ENCODE data around the gene HOXA9. TPM values are rescaled to one million over a fixed set of nuclear protein-coding genes. Genes with fewer than 3 reads are reported as not detected.

HOXA9 gene
- total and polyA plus RNA-seq, 10 of the 15 experiments (the other 5 are each of a cell fraction or from before 2014, with no cell fraction given): not detected

DNA sequence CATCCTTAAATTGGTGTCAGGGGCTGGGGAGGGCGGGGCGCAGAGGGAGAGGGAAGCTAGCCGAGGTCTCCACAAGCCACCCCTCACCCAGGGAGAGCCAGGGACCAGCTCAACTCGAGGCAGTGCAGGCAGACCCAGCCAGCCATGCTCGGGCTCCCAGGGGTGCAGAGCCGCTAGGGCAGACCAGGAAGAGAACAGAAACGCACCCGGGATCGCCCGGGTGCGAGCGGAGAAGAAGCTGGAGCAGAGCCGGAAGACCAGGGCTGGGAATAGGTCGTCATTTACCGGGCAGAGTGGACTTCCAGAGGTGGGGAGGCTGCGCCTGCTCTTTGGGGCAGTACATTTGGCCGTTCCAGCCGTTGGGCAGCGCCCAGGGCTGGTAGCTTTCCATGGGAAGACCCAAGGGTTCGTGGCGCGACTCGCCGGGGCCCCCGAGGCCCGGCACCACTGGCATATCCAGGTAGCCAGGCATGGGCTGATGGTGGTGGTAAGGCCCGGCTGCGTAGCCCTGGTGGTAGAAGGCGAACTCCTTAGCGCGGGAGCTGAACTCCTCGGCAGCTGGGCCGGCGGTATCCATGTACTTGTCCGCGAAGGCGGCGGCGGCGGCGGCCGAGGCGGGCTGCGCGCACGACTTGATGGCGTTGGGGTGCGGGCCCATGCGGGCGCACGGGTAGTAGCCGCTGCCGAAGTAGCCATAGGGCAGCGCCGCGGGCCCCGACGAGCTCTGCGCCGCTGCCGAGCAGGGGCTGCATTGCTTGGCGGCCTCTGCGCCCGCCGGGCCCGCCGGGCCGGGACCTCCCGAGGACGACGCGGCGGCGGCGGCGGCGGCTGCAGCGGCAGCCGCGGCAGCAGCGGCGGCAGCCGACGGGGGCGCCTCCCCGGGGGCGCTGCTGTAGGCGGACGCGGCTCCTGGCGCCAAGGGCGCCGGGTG is 33.8 kb upstream of the HOXA9 start:
- no peaks in the 10 kb centered on the region for H4K20me1 ChIP-seq (ENCODE audit: control insufficient read depth, insufficient read depth)
- no peak for ATAC-seq
- peaks cover 22 to 43% of the 10 kb centered on the region in 2 experiments for H3K27me3 ChIP-seq (replicated peaks in 1 of 2; ENCODE audit: control insufficient read depth in 2 of 2, insufficient read depth in 2 of 2, low read length in 1 of 2)
- RAD21 ChIA-PET (ENCODE audit: unreplicated experiment): interaction anchor here (1.4 kb wide), 1 partner anchor 722 kb away, joined by 5 read pairs; no protein-coding TSS in a partner anchor
- WGBS (ENCODE audit: insufficient coverage, insufficient replicate concordance, low lambda C conversion rate, missing lambda C conversion rate): 10% methylated on average over 62 of the region's 93 CpGs
- no peak for FAIRE-seq
- no peak overlapping the region for H3K4me2 ChIP-seq (ENCODE audit: control insufficient read depth, insufficient read depth)
- intact Hi-C loops (cut with micrococcal nuclease; ENCODE audit: unreplicated experiment): loop anchor here (5.0 kb wide), 2 partner anchors 583 to 898 kb away; no protein-coding TSS in a partner anchor
- CTCF ChIA-PET: interaction anchor here (0.7 to 1.5 kb wide), 5 partner anchors 375 to 722 kb away, joined by 3 to 10 read pairs (median 5); no protein-coding TSS in a partner anchor
- no peak for DNase-seq (ENCODE audit: low read depth, low spot score)
- H3K9ac ChIP-seq (ENCODE audit: control insufficient read depth, insufficient read depth, low read length): no peak overlapping the region
- TF ChIP-seq ESRRA (IDR thresholded peaks at IDR 0.05; ENCODE audit: low read length) (no peak), SUZ12 (IDR thresholded peaks at IDR 0.05; ENCODE audit: unreplicated experiment) (peak; percentile 72), ATF7 (IDR thresholded peaks at IDR 0.05; ENCODE audit: low read depth) (no peak)
- BruUV-seq (replicated peaks): no TSS peak
- H3K79me2 ChIP-seq (ENCODE audit: control insufficient read depth, insufficient read depth, low read length): no peaks in the 10 kb centered on the region
- in situ Hi-C loops (cut with MboI): loop anchor here (5.0 kb wide), 3 partner anchors 378 to 818 kb away; no protein-coding TSS in a partner anchor
- H3K9me3 ChIP-seq (replicated peaks; ENCODE audit: control insufficient read depth, insufficient read depth, low read length): no peaks in the 10 kb centered on the region; the same call in 2 of the 3 replicates
- H2AFZ ChIP-seq (ENCODE audit: control insufficient read depth, low read depth, low read length): no peak overlapping the region
- H3K4me3 ChIP-seq: no peak overlapping the region
- H3K4me1 ChIP-seq (ENCODE audit: control insufficient read depth, insufficient read depth, low read length): no peaks in the 10 kb centered on the region; the same call in 1 of the 2 replicates
- SMC1A ChIA-PET (ENCODE audit: uncharacterized antibody, unreplicated experiment): no interaction called here
- POLR2A ChIA-PET: no interaction called here
- no peak overlapping the region for H3K27ac ChIP-seq (ENCODE audit: control insufficient read depth, insufficient read depth)
- no peaks in the 10 kb centered on the region for H3K36me3 ChIP-seq (ENCODE audit: control insufficient read depth in 2 of 2, insufficient read depth in 2 of 2, low read length in 1 of 2)

DNA sequence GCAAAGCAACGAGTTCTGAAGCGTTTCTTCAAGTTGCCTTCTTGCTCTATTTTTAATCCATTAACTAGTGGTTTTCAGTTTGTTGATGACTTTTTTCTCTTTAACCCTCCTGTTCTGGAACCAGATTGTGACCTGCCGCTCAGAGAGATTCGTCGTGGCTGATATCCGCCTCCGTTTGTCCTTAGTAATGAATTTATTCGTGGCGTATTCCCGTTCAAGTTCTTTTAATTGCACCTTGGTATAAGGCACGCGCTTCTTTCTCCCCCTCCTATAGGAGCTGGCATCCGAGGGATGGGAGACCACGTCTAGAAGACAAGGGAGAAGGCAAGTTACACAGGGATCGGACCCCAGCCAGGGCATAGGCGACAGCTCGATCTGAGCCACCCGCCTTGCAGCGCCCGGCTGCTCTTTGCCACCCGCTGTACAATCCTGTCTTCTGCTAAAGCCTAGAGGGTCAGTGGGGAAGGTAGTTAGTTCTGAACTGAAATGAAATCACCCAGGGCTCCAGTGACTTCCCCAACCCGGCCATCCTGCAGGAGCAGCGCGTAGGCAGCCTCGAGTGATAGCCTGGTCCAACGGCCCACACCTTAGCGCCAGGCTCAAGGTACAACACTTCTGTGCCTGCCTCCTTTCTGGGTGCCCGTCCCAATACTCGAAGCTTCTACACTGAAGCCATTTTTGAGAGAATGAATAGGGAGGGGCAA is 33.0 kb upstream of the HOXA9 start:
- Histone ChIP-seq H4K20me1 (ENCODE audit: control insufficient read depth, insufficient read depth) (no peaks in the 10 kb centered on the region), H3K4me3 (no peak overlapping the region), H3K79me2 (ENCODE audit: control insufficient read depth, insufficient read depth, low read length) (no peaks in the 10 kb centered on the region), H3K9ac (ENCODE audit: control insufficient read depth, insufficient read depth, low read length) (no peak overlapping the region), H3K27me3 (replicated peaks in 1 of 2; ENCODE audit: control insufficient read depth in 2 of 2, insufficient read depth in 2 of 2, low read length in 1 of 2) (peaks cover 21 to 43% of the 10 kb centered on the region in 2 experiments), H3K36me3 (ENCODE audit: control insufficient read depth in 2 of 2, insufficient read depth in 2 of 2, low read length in 1 of 2) (no peaks in the 10 kb centered on the region), H3K4me2 (ENCODE audit: control insufficient read depth, insufficient read depth) (no peak overlapping the region), H3K4me1 (ENCODE audit: control insufficient read depth, insufficient read depth, low read length) (no peaks in the 10 kb centered on the region; the same call in 1 of the 2 replicates), H3K27ac (ENCODE audit: control insufficient read depth, insufficient read depth) (no peak overlapping the region), H2AFZ (ENCODE audit: control insufficient read depth, low read depth, low read length) (no peak overlapping the region), H3K9me3 (replicated peaks; ENCODE audit: control insufficient read depth, insufficient read depth, low read length) (no peaks in the 10 kb centered on the region; the same call in 2 of the 3 replicates)
- FAIRE-seq (no peak), ATAC-seq (no peak), DNase-seq (ENCODE audit: low read depth, low spot score) (no peak)
- 47% methylated on average over 29 of the region's 29 CpGs for WGBS (ENCODE audit: insufficient coverage, insufficient replicate concordance, low lambda C conversion rate, missing lambda C conversion rate)
- intact Hi-C loops (cut with micrococcal nuclease; ENCODE audit: unreplicated experiment) (loop anchor here (5.0 kb wide), 2 partner anchors 584 to 899 kb away; no protein-coding TSS in a partner anchor), in situ Hi-C loops (cut with MboI) (loop anchor here (5.0 kb wide), 3 partner anchors 379 to 819 kb away; no protein-coding TSS in a partner anchor)
- ChIA-PET POLR2A (no interaction called here), RAD21 (ENCODE audit: unreplicated experiment) (interaction anchor here (1.4 kb wide), 1 partner anchor 723 kb away, joined by 5 read pairs; no protein-coding TSS in a partner anchor), CTCF (interaction anchor here (0.7 to 1.5 kb wide), 5 partner anchors 376 to 723 kb away, joined by 3 to 10 read pairs (median 5); no protein-coding TSS in a partner anchor), SMC1A (ENCODE audit: uncharacterized antibody, unreplicated experiment) (no interaction called here)
- BruUV-seq (replicated peaks): no TSS peak
- TF ChIP-seq, protein P1, sequence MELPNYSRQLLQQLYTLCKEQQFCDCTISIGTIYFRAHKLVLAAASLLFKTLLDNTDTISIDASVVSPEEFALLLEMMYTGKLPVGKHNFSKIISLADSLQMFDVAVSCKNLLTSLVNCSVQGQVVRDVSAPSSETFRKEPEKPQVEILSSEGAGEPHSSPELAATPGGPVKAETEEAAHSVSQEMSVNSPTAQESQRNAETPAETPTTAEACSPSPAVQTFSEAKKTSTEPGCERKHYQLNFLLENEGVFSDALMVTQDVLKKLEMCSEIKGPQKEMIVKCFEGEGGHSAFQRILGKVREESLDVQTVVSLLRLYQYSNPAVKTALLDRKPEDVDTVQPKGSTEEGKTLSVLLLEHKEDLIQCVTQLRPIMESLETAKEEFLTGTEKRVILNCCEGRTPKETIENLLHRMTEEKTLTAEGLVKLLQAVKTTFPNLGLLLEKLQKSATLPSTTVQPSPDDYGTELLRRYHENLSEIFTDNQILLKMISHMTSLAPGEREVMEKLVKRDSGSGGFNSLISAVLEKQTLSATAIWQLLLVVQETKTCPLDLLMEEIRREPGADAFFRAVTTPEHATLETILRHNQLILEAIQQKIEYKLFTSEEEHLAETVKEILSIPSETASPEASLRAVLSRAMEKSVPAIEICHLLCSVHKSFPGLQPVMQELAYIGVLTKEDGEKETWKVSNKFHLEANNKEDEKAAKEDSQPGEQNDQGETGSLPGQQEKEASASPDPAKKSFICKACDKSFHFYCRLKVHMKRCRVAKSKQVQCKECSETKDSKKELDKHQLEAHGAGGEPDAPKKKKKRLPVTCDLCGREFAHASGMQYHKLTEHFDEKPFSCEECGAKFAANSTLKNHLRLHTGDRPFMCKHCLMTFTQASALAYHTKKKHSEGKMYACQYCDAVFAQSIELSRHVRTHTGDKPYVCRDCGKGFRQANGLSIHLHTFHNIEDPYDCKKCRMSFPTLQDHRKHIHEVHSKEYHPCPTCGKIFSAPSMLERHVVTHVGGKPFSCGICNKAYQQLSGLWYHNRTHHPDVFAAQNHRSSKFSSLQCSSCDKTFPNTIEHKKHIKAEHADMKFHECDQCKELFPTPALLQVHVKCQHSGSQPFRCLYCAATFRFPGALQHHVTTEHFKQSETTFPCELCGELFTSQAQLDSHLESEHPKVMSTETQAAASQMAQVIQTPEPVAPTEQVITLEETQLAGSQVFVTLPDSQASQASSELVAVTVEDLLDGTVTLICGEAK (IDR thresholded peaks at IDR 0.05; ENCODE audit: borderline replicate concordance): no peak
- TF ChIP-seq MTA3 (IDR thresholded peaks at IDR 0.05; ENCODE audit: borderline replicate concordance, low read length) (no peak), RELA (IDR thresholded peaks at IDR 0.05; ENCODE audit: borderline replicate concordance, partially characterized antibody) (no peak), MYB (IDR thresholded peaks at IDR 0.05; ENCODE audit: borderline replicate concordance, low read depth, low read length) (no peak), IKZF1 (conservative IDR thresholded peaks at IDR 0.05) (no peak), KAT2A (conservative IDR thresholded peaks at IDR 0.05; ENCODE audit: control insufficient read depth, low read depth, low read length) (no peak)

Data from GM12878 (cell line).